ENCODE measurements around the gene ALDH1L2. TPM values are rescaled to one million over a fixed set of nuclear protein-coding genes. Genes with fewer than 3 reads are reported as not detected.
A peak's percentile ranks its signal among the peaks of the same experiment; 100 is the strongest.

ALDH1L2 gene
- total RNA-seq, 1 donor from 2014 or later, result 69.2 TPM

DNA sequence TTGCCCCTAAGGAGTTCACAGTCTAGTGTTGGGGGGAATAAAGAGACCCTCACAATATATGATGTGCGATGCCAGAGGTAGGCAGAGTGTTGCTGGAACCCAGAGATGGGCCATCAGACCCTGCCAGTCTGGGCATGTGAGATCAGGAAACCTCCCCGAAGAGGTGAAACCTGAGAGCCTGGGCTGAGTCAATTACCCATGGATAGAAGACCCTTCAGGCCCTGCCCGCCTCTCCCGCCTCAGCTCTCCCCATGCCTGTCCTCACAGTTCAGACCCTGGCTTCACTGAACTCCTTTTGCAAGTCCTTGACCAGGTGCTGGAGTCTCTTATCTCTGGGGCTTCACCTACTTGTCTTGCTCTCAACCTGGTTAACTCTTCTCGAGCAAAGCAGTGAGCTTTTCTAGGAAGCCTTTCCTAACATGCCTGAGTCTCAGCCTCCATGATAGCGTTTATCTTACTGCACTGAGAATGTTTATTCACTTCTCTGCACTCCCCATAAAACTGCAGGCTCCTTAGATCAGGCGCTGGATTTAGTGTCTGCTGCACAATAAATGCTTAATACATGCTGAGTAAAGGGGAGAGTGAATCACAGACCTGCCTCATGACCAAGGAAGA lies 19.6 kb downstream of the ALDH1L2 start:
- no peak for FAIRE-seq

DNA sequence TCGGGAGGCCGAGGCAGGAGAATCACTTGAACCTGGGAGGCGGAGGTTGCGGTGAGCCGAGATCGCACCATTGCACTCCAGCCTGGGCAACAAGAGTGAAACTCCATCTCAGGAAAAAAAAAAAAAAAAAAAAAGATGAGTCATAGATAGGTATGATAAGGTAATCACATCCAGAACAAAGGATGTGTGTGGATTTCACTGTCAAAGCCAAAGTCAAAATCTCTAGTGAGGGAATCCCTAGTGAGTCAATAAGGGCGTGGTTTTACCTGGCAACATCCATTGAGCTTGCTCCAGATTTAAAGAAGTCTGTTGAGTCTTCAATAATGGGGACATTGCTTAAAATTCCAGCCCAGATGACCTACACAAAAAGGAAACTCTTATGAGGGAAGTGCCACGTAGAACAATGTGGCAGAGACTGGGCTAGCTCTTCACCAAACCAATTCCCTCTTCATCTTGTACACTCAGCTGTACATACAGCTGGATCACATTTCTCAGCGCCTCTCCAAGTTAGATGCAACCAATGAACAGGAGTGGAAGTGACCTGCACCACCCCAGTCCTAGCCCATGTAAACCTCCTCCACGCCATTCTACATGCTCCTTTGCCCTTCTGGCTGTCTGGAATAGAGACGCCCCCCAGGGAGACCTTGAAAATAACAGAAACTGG lies 23.4 kb downstream of the ALDH1L2 start:
- H3K4me3 Mint-ChIP-seq (ENCODE audit: unreplicated experiment), result no peak overlapping the region
- H3K36me3 ChIP-seq (ENCODE audit: insufficient read depth, low read length), result peaks cover 31% of the 10 kb centered on the region
- FAIRE-seq (no peak), DNase-seq (ENCODE audit: low read depth) (no peak)
- H3K9ac ChIP-seq (ENCODE audit: low read length), result no peak overlapping the region
- no peak overlapping the region for H3K4me2 ChIP-seq (ENCODE audit: low read length)
- no peaks in the 10 kb centered on the region for H3K79me2 ChIP-seq (ENCODE audit: insufficient read depth, low read length)
- no peak overlapping the region for H3K27ac Mint-ChIP-seq (ENCODE audit: unreplicated experiment)
- H4K20me1 ChIP-seq (ENCODE audit: insufficient read depth, low read length), result peaks cover 3% of the 10 kb centered on the region
- H3K27me3 Mint-ChIP-seq (ENCODE audit: low read depth, unreplicated experiment), result no peaks in the 10 kb centered on the region
- no peaks in the 10 kb centered on the region for H3K4me1 ChIP-seq (ENCODE audit: insufficient read depth, low read length)
- peaks cover 8% of the 10 kb centered on the region for H3K9me3 Mint-ChIP-seq (ENCODE audit: unreplicated experiment)
- H3K4me1 Mint-ChIP-seq (ENCODE audit: low read depth, unreplicated experiment), result no peaks in the 10 kb centered on the region
- no peaks in the 10 kb centered on the region for H3K27me3 ChIP-seq (ENCODE audit: insufficient read depth, low read length)
- H3K9me3 ChIP-seq (ENCODE audit: insufficient read depth, low read depth, low read length), result no peaks in the 10 kb centered on the region
- TF ChIP-seq, protein P1, sequence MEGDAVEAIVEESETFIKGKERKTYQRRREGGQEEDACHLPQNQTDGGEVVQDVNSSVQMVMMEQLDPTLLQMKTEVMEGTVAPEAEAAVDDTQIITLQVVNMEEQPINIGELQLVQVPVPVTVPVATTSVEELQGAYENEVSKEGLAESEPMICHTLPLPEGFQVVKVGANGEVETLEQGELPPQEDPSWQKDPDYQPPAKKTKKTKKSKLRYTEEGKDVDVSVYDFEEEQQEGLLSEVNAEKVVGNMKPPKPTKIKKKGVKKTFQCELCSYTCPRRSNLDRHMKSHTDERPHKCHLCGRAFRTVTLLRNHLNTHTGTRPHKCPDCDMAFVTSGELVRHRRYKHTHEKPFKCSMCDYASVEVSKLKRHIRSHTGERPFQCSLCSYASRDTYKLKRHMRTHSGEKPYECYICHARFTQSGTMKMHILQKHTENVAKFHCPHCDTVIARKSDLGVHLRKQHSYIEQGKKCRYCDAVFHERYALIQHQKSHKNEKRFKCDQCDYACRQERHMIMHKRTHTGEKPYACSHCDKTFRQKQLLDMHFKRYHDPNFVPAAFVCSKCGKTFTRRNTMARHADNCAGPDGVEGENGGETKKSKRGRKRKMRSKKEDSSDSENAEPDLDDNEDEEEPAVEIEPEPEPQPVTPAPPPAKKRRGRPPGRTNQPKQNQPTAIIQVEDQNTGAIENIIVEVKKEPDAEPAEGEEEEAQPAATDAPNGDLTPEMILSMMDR (IDR thresholded peaks at IDR 0.05; ENCODE audit: insufficient read depth, low read depth, low read length), result no peak
- no peak for TF ChIP-seq EZH2 (IDR thresholded peaks at IDR 0.05; ENCODE audit: insufficient read depth, low read length)
- H3K27ac ChIP-seq (ENCODE audit: low read depth, low read length), result no peak overlapping the region
- H3K36me3 Mint-ChIP-seq (ENCODE audit: low read depth, unreplicated experiment), result peaks cover 65% of the 10 kb centered on the region
- no peak overlapping the region for H3K4me3 ChIP-seq (ENCODE audit: insufficient read depth, low read depth, low read length)
- no peak overlapping the region for H2AFZ ChIP-seq (ENCODE audit: low read depth, low read length)

More for the DNA sequence above, 19.6 kb downstream of the ALDH1L2 start:
- H3K9me3 ChIP-seq (ENCODE audit: insufficient read depth, low read depth, low read length), result no peaks in the 10 kb centered on the region
- H2AFZ ChIP-seq (ENCODE audit: low read depth, low read length), result no peak overlapping the region
- Mint-ChIP-seq H3K4me3 (ENCODE audit: unreplicated experiment) (no peak overlapping the region), H3K9me3 (ENCODE audit: unreplicated experiment) (peaks cover 3% of the 10 kb centered on the region), H3K36me3 (ENCODE audit: low read depth, unreplicated experiment) (peaks cover 57% of the 10 kb centered on the region), H3K27ac (ENCODE audit: unreplicated experiment) (no peak overlapping the region), H3K27me3 (ENCODE audit: low read depth, unreplicated experiment) (no peaks in the 10 kb centered on the region), H3K4me1 (ENCODE audit: low read depth, unreplicated experiment) (no peaks in the 10 kb centered on the region)
- no peaks in the 10 kb centered on the region for H3K79me2 ChIP-seq (ENCODE audit: insufficient read depth, low read length)
- H4K20me1 ChIP-seq (ENCODE audit: insufficient read depth, low read length), result peaks cover 8% of the 10 kb centered on the region
- H3K4me3 ChIP-seq (ENCODE audit: insufficient read depth, low read depth, low read length), result no peak overlapping the region
- peaks cover 5% of the 10 kb centered on the region for H3K4me1 ChIP-seq (ENCODE audit: insufficient read depth, low read length)
- peaks cover 50% of the 10 kb centered on the region for H3K36me3 ChIP-seq (ENCODE audit: insufficient read depth, low read length)
- no peak for TF ChIP-seq EZH2 (IDR thresholded peaks at IDR 0.05; ENCODE audit: insufficient read depth, low read length)
- TF ChIP-seq, protein P1 (IDR thresholded peaks at IDR 0.05; ENCODE audit: insufficient read depth, low read depth, low read length), result no peak
- H3K4me2 ChIP-seq (ENCODE audit: low read length), result no peak overlapping the region
- no peaks in the 10 kb centered on the region for H3K27me3 ChIP-seq (ENCODE audit: insufficient read depth, low read length)
- no peak overlapping the region for H3K27ac ChIP-seq (ENCODE audit: low read depth, low read length)
- H3K9ac ChIP-seq (ENCODE audit: low read length), result no peak overlapping the region
- DNase-seq (ENCODE audit: low read depth), result no peak

DNA sequence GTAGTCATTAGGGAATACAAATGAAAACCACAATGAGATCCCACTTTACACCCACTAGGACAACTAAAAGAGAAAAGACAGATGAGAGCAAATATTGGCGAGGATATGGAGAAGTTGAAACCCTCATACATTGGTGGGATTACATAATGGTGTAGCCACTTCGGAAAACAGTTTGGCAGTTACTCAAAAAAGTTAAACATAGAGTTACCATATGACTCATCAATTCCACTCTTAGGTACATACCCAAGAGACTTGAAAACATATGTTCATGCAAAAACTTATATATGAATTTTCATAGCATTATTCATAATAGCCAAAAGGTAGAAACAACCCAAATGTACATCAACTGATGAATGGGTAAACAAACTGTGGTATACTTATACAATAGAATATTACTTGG lies 27.1 kb downstream of the ALDH1L2 start:
- H3K4me3 ChIP-seq (ENCODE audit: insufficient read depth, low read depth, low read length), result no peak overlapping the region
- no peaks in the 10 kb centered on the region for H3K79me2 ChIP-seq (ENCODE audit: insufficient read depth, low read length)
- Mint-ChIP-seq H3K27me3 (ENCODE audit: low read depth, unreplicated experiment) (no peaks in the 10 kb centered on the region), H3K27ac (ENCODE audit: unreplicated experiment) (no peak overlapping the region), H3K9me3 (ENCODE audit: unreplicated experiment) (peaks cover 9% of the 10 kb centered on the region), H3K4me3 (ENCODE audit: unreplicated experiment) (no peak overlapping the region), H3K36me3 (ENCODE audit: low read depth, unreplicated experiment) (peaks cover 64% of the 10 kb centered on the region), H3K4me1 (ENCODE audit: low read depth, unreplicated experiment) (no peaks in the 10 kb centered on the region)
- no peaks in the 10 kb centered on the region for H3K9me3 ChIP-seq (ENCODE audit: insufficient read depth, low read depth, low read length)
- no peak overlapping the region for H3K27ac ChIP-seq (ENCODE audit: low read depth, low read length)
- no peaks in the 10 kb centered on the region for H3K27me3 ChIP-seq (ENCODE audit: insufficient read depth, low read length)
- H3K9ac ChIP-seq (ENCODE audit: low read length), result no peak overlapping the region
- no peaks in the 10 kb centered on the region for H4K20me1 ChIP-seq (ENCODE audit: insufficient read depth, low read length)
- H2AFZ ChIP-seq (ENCODE audit: low read depth, low read length), result no peak overlapping the region
- FAIRE-seq, result peak; percentile 50
- H3K4me2 ChIP-seq (ENCODE audit: low read length), result no peak overlapping the region
- no peak for TF ChIP-seq EZH2 (IDR thresholded peaks at IDR 0.05; ENCODE audit: insufficient read depth, low read length)
- TF ChIP-seq, protein P1 (IDR thresholded peaks at IDR 0.05; ENCODE audit: insufficient read depth, low read depth, low read length), result no peak
- DNase-seq (ENCODE audit: low read depth), result peak; percentile 13
- H3K4me1 ChIP-seq (ENCODE audit: insufficient read depth, low read length), result no peaks in the 10 kb centered on the region
- peaks cover 27% of the 10 kb centered on the region for H3K36me3 ChIP-seq (ENCODE audit: insufficient read depth, low read length)

All from astrocyte (in vitro differentiated cells and primary cell).